ENCODE data around the gene ABTB2.

- TF ChIP-seq EP300 (IDR thresholded peaks at IDR 0.05; ENCODE audit: borderline replicate concordance in 1 of 2, low read depth in 2 of 2, low read length in 2 of 2) (no peak), POLR2AphosphoS5 (IDR thresholded peaks at IDR 0.05; ENCODE audit: low read depth, low read length) (no peak; the same call in 1 of the 2 replicates), EZH2 (IDR thresholded peaks at IDR 0.05; ENCODE audit: low read depth, low read length, severe bottlenecking) (no peak), YY1 (IDR thresholded peaks at IDR 0.05; ENCODE audit: low read depth, low read length) (no peak), USF2 (IDR thresholded peaks at IDR 0.05; ENCODE audit: low read length) (no peak), POLR2A (IDR thresholded peaks at IDR 0.05; ENCODE audit: control extremely low read depth in 1 of 2, low read depth in 2 of 2, low read length in 2 of 2) (peak in 1 of 2 experiments; percentile 44; a peak in 2 of 3 replicates)
Measured at GRCh38 chr11:34358258-34358727, 483 bp upstream of the ABTB2 start.
